ENCODE results near the gene CCDC68. TPM values are rescaled to one million over a fixed set of nuclear protein-coding genes. Genes with fewer than 3 reads are reported as not detected.

The CCDC68 gene
- total RNA-seq, 4 donors from 2014 or later, result 3.6 to 8.3 (median 5.5) TPM

DNA sequence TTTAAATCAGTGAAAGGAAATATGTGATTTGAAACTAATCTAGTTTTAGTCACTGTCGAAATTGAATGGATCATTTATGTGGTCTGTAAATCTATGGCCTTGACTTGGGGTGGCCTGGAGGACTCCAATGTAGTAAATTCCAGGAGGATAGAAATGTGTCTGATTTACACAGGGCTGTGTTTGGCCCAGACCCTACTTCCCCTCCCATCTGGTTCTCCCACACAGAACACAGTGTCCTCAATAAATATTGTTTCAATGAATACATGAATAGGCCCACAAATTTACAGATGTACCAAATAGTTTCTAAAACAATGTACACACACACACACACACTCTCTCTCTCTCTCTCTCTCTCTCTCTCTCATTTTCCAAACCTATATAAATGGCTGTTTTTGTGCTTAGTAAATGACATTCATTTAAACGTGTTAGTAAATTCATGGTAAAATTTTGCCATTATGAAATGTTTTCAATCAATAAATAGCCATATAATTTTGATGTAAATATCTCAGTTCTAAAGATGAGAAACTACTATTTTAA, 1.9 kb downstream of the CCDC68 start:
- peaks cover 0 to 10% (median 0%) of the 10 kb centered on the region in 3 donors for H3K4me1 ChIP-seq
- WGBS, 2 donors (ENCODE audit: low coverage in 1 of 2), result 45 to 75% methylated on average over 2 of the region's 2 CpGs
- TF ChIP-seq, protein P1, sequence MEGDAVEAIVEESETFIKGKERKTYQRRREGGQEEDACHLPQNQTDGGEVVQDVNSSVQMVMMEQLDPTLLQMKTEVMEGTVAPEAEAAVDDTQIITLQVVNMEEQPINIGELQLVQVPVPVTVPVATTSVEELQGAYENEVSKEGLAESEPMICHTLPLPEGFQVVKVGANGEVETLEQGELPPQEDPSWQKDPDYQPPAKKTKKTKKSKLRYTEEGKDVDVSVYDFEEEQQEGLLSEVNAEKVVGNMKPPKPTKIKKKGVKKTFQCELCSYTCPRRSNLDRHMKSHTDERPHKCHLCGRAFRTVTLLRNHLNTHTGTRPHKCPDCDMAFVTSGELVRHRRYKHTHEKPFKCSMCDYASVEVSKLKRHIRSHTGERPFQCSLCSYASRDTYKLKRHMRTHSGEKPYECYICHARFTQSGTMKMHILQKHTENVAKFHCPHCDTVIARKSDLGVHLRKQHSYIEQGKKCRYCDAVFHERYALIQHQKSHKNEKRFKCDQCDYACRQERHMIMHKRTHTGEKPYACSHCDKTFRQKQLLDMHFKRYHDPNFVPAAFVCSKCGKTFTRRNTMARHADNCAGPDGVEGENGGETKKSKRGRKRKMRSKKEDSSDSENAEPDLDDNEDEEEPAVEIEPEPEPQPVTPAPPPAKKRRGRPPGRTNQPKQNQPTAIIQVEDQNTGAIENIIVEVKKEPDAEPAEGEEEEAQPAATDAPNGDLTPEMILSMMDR (IDR thresholded peaks at IDR 0.05), result no peak
- TF ChIP-seq EP300 (IDR thresholded peaks at IDR 0.05), result no peak
- TF ChIP-seq POLR2AphosphoS5 (IDR thresholded peaks at IDR 0.05), result no peak
- TF ChIP-seq POLR2A (IDR thresholded peaks at IDR 0.05), result no peak
- no peak overlapping the region for H3K4me3 ChIP-seq
- no peaks in the 10 kb centered on the region for H3K9me3 ChIP-seq
- H3K27ac ChIP-seq, result no peak overlapping the region
- H3K36me3 ChIP-seq, result no peaks in the 10 kb centered on the region
- H3K27me3 ChIP-seq, result peaks cover 32% of the 10 kb centered on the region
- ATAC-seq, result no peak

GRCh38 chr18:54956506-54956905, 2.8 kb downstream of the CCDC68 start:
- no peak overlapping the region for H3K4me3 ChIP-seq
- H3K27ac ChIP-seq, result no peak overlapping the region
- WGBS, 2 donors (ENCODE audit: low coverage in 1 of 2), result 60 to 63% methylated on average over 1 to 3 of the region's 3 CpGs
- no peak for ATAC-seq
- no peaks in the 10 kb centered on the region for H3K36me3 ChIP-seq
- no peaks in the 10 kb centered on the region for H3K9me3 ChIP-seq
- peaks cover 24% of the 10 kb centered on the region for H3K27me3 ChIP-seq
- TF ChIP-seq POLR2AphosphoS5 (IDR thresholded peaks at IDR 0.05), result no peak
- H3K4me1 ChIP-seq, result peaks cover 0 to 10% (median 0%) of the 10 kb centered on the region in 3 donors

DNA sequence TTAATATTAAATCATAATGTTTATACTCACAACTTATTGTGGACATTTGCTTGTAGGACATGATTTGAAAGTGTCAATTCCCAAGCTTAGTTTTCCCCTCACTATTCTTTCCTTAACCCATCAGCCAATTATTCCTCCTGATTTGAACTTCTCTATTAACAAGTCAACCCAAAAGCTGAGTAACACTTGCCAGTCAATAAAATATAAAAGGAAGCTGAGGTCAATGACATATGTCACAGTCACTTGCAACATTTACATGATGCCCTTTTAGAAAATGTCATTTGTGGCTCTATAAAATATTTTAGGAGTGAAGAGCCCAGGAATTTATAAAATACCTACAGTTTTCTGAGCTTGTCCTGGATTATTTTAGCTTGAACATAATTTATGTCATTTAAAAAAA, 7.2 kb downstream of the CCDC68 start:
- Histone ChIP-seq H3K4me1 (peaks cover 0 to 3% (median 0%) of the 10 kb centered on the region in 3 donors), H3K27me3 (no peaks in the 10 kb centered on the region), H3K36me3 (no peaks in the 10 kb centered on the region), H3K27ac (no peak overlapping the region), H3K9me3 (no peaks in the 10 kb centered on the region), H3K4me3 (no peak overlapping the region)
- TF ChIP-seq POLR2AphosphoS5 (IDR thresholded peaks at IDR 0.05) (no peak), EP300 (IDR thresholded peaks at IDR 0.05) (no peak), POLR2A (IDR thresholded peaks at IDR 0.05) (no peak)
- TF ChIP-seq, protein P1 (IDR thresholded peaks at IDR 0.05), result no peak
- ATAC-seq, result no peak

- TF ChIP-seq, protein P1 (IDR thresholded peaks at IDR 0.05), result no peak
- Histone ChIP-seq H3K36me3 (no peaks in the 10 kb centered on the region), H3K27me3 (no peaks in the 10 kb centered on the region), H3K9me3 (no peaks in the 10 kb centered on the region), H3K27ac (no peak overlapping the region), H3K4me1 (peaks cover 0 to 8% (median 0%) of the 10 kb centered on the region in 3 donors), H3K4me3 (no peak overlapping the region)
- no peak for ATAC-seq
- 82 to 87% methylated on average over 7 of the region's 7 CpGs for WGBS, 2 donors (ENCODE audit: low coverage in 1 of 2)
Measured at GRCh38 chr18:54950221-54950620, 9.0 kb downstream of the CCDC68 start.

DNA sequence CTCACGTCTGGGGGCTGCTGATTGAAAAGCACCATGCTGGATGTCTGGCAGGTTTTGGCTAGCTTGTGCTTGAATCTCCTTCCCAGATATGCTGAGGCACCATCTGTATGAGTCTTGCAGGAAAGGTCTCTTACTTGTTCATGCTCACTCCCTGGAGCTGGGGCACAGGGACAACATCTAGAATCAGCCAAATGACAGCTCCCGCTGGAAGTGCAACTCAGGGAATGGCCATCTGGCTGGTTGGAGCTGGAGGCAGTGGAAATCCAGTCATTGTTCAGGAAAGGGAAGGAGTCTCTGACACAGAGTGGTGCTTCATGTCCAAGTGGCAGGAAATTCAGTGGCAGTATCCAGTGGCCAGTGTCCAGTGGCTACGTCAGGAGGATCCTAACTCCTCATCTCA, 9.7 kb downstream of the CCDC68 start:
- Histone ChIP-seq H3K4me3 (no peak overlapping the region), H3K36me3 (no peaks in the 10 kb centered on the region), H3K27ac (no peak overlapping the region), H3K4me1 (peaks cover 0 to 8% (median 0%) of the 10 kb centered on the region in 3 donors), H3K9me3 (no peaks in the 10 kb centered on the region), H3K27me3 (no peaks in the 10 kb centered on the region)
- no peak for TF ChIP-seq EP300 (IDR thresholded peaks at IDR 0.05)
- TF ChIP-seq POLR2A (IDR thresholded peaks at IDR 0.05), result no peak
- TF ChIP-seq, protein P1 (IDR thresholded peaks at IDR 0.05), result no peak
- no peak for TF ChIP-seq POLR2AphosphoS5 (IDR thresholded peaks at IDR 0.05)
- no peak for ATAC-seq
- WGBS, 2 donors (ENCODE audit: low coverage in 1 of 2), result 60 to 66% methylated on average over 1 to 2 of the region's 3 CpGs

All from gastroesophageal sphincter (tissue), 4 donors.